Measurements from ENCODE around the gene SCLY.

DNA sequence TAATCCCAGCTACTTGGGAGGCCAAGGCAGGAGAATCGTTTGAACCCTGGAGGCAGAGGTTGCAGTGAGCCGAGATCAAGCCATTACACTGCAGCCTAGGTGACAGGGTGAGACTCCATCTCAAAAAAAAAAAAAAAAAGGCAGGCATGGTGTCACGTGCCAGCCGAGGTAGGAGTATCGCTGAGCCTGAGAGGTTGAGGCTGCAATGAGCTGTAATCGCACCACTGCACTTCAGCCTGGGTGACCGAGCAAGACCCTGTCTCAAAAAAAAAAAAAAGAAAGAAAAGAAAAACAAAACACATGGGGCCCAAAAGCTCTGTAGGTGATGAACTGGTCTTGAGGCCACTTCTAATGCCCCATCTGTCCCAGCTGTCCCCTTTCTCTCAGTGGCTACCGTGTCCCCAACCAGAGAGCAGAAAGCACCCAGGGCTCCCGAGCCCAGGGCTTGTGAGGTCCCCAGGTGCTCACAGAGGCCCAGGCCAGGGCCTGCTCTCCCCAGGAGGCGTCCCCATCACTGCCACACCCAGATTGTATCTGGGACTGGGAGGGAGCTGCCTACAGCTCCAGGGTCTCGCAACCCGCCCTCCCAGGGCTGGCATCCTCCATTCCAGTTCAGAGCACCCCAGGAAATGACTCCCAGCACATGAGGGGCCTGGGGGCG is 86.2 kb downstream of the SCLY start:
- TF ChIP-seq, protein P1, sequence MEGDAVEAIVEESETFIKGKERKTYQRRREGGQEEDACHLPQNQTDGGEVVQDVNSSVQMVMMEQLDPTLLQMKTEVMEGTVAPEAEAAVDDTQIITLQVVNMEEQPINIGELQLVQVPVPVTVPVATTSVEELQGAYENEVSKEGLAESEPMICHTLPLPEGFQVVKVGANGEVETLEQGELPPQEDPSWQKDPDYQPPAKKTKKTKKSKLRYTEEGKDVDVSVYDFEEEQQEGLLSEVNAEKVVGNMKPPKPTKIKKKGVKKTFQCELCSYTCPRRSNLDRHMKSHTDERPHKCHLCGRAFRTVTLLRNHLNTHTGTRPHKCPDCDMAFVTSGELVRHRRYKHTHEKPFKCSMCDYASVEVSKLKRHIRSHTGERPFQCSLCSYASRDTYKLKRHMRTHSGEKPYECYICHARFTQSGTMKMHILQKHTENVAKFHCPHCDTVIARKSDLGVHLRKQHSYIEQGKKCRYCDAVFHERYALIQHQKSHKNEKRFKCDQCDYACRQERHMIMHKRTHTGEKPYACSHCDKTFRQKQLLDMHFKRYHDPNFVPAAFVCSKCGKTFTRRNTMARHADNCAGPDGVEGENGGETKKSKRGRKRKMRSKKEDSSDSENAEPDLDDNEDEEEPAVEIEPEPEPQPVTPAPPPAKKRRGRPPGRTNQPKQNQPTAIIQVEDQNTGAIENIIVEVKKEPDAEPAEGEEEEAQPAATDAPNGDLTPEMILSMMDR (IDR thresholded peaks at IDR 0.05): no peak
- TF ChIP-seq EP300 (IDR thresholded peaks at IDR 0.05): no peak
- TF ChIP-seq POLR2A (IDR thresholded peaks at IDR 0.05; ENCODE audit: low read depth): no peak
- no peak for TF ChIP-seq POLR2AphosphoS5 (IDR thresholded peaks at IDR 0.05)

Measured in esophagus muscularis mucosa (tissue), 4 donors.